22Rv1 (cell line): Measurements from ENCODE around the gene LRRC53.
A peak's percentile ranks its signal among the peaks of the same experiment; 100 is the strongest.

Experiments
- H3K27ac ChIP-seq: fragments of 450-650 bp; 2 replicates; pipeline ENCODE4 v1.5.1; 2017
- CTCF ChIP-seq: fragments of 450-650 bp; IDR thresholded peaks from 2 replicates; pipeline ENCODE4 v1.5.1; 2017; ENCODE audit warnings: mild to moderate bottlenecking
- ZFX ChIP-seq: fragments of 450-650 bp; IDR thresholded peaks from 2 replicates; pipeline ENCODE4 v1.6.1; 2017; ENCODE audit warnings: antibody characterized with exemption, borderline replicate concordance

The LRRC53 gene

DNA sequence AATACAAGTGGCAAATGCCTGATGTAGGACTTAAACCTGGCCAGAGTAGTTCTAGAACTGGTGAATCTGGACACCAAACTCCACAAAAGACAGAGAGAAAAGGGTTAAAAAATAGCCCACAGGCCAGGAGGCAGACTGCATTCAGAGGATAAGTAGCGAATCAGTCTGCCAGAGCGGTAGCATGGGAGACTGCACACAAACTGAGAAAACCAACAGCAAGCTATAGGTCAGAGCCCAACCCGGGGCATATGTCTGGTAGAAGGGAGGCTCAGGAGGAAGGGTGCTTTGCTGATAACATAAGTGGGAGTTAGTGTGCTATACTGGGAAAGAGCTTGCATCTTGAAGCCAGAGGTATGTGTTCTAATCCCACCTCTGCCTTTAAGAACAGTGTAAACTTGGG lies 4.0 kb downstream of the LRRC53 start:
- TF ChIP-seq ZFX (no peak), CTCF (no peak)
- no peak overlapping the region for H3K27ac ChIP-seq

DNA sequence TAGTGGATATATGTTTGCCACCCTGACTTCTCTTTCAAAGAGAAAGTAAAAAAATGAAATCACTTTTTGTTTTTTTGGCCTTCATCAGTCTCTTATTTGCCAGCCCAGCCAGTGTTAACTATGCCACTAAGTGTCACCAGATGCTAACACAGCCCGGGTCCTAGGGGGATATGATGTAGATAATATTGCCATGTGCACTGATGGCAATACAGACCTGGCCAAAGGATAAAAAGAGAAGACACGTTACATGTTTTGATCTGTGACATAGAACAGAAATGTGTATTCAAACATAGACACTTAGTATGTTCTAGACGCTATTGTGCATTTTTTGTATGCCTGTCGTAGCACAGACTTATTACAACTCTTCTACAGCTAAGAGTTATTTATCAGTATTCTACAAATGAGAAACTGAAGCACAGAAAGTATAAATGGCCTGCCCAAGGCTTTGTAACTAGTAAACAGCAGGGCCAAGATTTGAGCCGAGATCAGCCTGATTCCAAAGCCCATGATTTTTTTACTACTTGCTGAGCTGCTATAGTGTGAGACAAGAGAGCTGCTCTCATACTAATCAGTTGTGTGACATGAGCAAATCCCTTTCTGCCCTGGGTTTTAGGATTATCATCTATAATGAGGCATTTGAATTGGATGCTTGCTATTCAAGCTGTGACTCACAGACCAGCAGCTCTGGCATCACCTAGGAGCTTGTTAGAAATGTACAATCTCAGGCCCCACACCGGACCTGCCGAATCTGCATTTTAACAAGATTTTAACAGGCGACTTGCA lies 6.3 kb downstream of the LRRC53 start:
- no peak for TF ChIP-seq ZFX
- no peak for TF ChIP-seq CTCF
- H3K27ac ChIP-seq: no peak overlapping the region

GRCh38 chr1:74504933-74505512 lies 7.4 kb downstream of the LRRC53 start:
- H3K27ac ChIP-seq: no peak overlapping the region
- TF ChIP-seq ZFX (no peak), CTCF (no peak)

DNA sequence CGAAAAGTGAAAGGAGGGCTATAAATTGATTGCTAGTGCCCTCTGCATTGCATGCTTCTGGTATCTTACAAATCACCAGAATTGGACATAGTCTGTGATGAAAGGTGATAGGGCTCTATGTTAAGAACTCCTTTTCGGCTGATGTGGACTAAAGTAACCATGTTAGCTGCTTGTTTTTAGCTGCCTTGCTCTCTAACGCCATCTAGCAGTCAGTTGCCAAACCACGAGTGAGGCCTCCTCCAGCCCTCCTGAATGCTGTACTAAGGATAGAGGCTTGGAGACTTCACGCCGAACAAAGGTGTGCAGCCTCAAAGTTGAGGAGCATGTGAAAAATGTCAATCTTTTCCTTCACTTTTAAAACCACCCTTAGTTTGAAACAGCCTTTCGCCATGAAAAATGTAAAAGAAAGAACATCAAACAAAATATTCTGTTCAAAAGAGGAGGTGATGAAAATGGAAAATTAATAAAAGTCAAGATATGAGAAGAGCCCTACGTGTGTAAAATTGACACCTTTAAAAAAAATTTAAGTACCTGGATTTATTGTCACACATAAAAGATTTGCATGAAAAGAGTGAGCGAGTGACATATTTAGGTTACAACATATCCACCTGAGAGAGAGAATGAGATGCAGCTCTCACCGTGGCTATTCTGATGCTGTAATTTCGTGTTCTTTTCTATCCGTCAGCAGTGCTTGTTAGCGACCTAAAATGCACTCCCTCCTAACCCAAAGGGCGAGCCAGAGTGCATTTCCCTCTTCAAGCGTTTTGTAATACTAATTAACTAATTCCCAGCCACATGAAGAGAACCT lies 8.1 kb downstream of the LRRC53 start:
- H3K27ac ChIP-seq: no peak overlapping the region
- TF ChIP-seq CTCF (peak; percentile 95), ZFX (no peak)

DNA sequence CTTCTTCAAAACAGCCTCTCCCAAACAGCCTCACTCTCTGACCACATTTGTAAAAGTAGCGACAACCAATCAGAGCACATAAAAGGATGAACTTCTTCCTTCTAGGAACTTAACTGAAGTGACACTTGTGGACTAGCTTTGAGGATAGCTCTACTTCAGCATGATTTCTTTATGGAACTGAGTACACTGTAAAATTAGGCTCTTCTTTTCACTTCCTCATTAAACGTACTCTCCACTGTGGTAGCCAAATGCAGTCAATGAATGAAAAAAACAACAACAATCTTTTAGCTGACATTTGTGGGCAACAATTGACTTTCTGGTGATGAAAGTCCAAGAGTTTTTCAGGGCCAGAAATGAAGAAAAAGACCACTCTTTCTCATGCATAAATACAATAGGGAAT lies 9.6 kb downstream of the LRRC53 start:
- TF ChIP-seq ZFX (no peak), CTCF (no peak)
- H3K27ac ChIP-seq: no peak overlapping the region

- H3K27ac ChIP-seq: no peak overlapping the region
- no peak for TF ChIP-seq ZFX
- no peak for TF ChIP-seq CTCF
These were observed 10.0 kb downstream of the LRRC53 start for GRCh38 chr1:74502432-74502831.
